Neural cell (in vitro differentiated cells): ENCODE data around the gene KRT15. TPM values are rescaled to one million over a fixed set of nuclear protein-coding genes. Genes with fewer than 3 reads are reported as not detected.

Source experiments
- H2AFZ ChIP-seq: fragments of 200-600, 300-800 bp; sonication (generic), shearing (Covaris generic); 2 replicates; pipeline ENCODE4 v1.6.0; 2014; ENCODE audit warnings: low read depth, mild to moderate bottlenecking, antibody characterized with exemption, low read length, moderate library complexity
- H3F3A ChIP-seq: fragments of 200-600 bp; shearing (Covaris generic); 2 replicates; pipeline ENCODE4 v1.6.1; 2016; ENCODE audit warnings: mild to moderate bottlenecking, moderate library complexity, mixed read lengths, antibody characterized with exemption, low read length; ENCODE audit not compliant: insufficient read depth, poor library complexity, severe bottlenecking
- H3K27ac ChIP-seq: fragments of 200-600, 300-800 bp; sonication (generic), shearing (Covaris generic); 2 replicates; pipeline ENCODE4 v1.5.1; 2014; ENCODE audit warnings: mild to moderate bottlenecking, low read length, moderate library complexity
- H3K27me3 ChIP-seq: fragments of 300-800, 200-600 bp; sonication (generic), shearing (Covaris generic); 2 replicates; pipeline ENCODE4 v1.6.0; 2014; ENCODE audit warnings: mild to moderate bottlenecking, low read depth, low read length, moderate library complexity; ENCODE audit not compliant: insufficient read depth
- H3K36me3 ChIP-seq: fragments of 300-800, 200-600 bp; sonication (generic), shearing (Covaris generic); 2 replicates; pipeline ENCODE4 v1.5.1; 2014; ENCODE audit warnings: mild to moderate bottlenecking, antibody characterized with exemption, low read length, moderate library complexity; ENCODE audit not compliant: insufficient read depth
- H3K4me2 ChIP-seq: fragments of 300-800, 200-600 bp; sonication (generic), shearing (Covaris generic); 2 replicates; pipeline ENCODE4 v1.6.0; 2014; ENCODE audit warnings: mild to moderate bottlenecking, low read length
- H3K4me3 ChIP-seq: fragments of 300-800, 200-600 bp; sonication (generic), shearing (Covaris generic); 2 replicates; pipeline ENCODE4 v1.5.1; 2014; ENCODE audit warnings: mild to moderate bottlenecking, low read length, moderate library complexity
- H3K79me2 ChIP-seq: fragments of 200-600 bp; shearing (Covaris generic); replicated peaks from 2 replicates; pipeline ENCODE4 v1.6.0; 2014; ENCODE audit warnings: mild to moderate bottlenecking, low read length, moderate library complexity; ENCODE audit not compliant: insufficient read depth
- H3K9ac ChIP-seq: fragments of 300-800, 200-600 bp; sonication (generic), shearing (Covaris generic); 2 replicates; pipeline ENCODE4 v1.6.1; 2016; ENCODE audit warnings: mild to moderate bottlenecking, low read length, mixed read lengths
- H3K9me2 ChIP-seq: fragments of 200-600 bp; shearing (Covaris generic); 2 replicates; pipeline ENCODE4 v1.6.1; 2016; ENCODE audit warnings: mild to moderate bottlenecking, low read length, mixed read lengths; ENCODE audit not compliant: insufficient read depth
- H3K9me3 ChIP-seq: fragments of 200-600, 300-800 bp; sonication (generic), shearing (Covaris generic); 2 replicates; pipeline ENCODE4 v1.6.1; 2016; ENCODE audit warnings: mild to moderate bottlenecking, mixed run types, low read length, moderate library complexity, mixed read lengths
- H4K20me1 ChIP-seq: fragments of 200-600 bp; shearing (Covaris generic); 2 replicates; pipeline ENCODE4 v1.6.1; 2016; ENCODE audit warnings: mild to moderate bottlenecking, mixed run types; ENCODE audit not compliant: insufficient read depth
- EP300 ChIP-seq: fragments of 450-650 bp; conservative IDR thresholded peaks from 2 replicates; pipeline ENCODE4 v1.6.1; 2014; ENCODE audit warnings: antibody characterized with exemption, mild to moderate bottlenecking, moderate library complexity; ENCODE audit not compliant: poor library complexity, severe bottlenecking
- EZH2 ChIP-seq: fragments of 200-600, 300-800 bp; shearing (Covaris generic), sonication (generic); IDR thresholded peaks from 2 replicates; pipeline ENCODE4 v1.6.1; 2014; ENCODE audit warnings: antibody characterized with exemption, low read length, borderline replicate concordance, mild to moderate bottlenecking; ENCODE audit not compliant: insufficient read depth, poor library complexity, severe bottlenecking
- MXI1 ChIP-seq: fragments of 450-650 bp; conservative IDR thresholded peaks from 2 replicates; pipeline ENCODE4 v1.6.1; 2014; ENCODE audit warnings: antibody characterized with exemption, mild to moderate bottlenecking; ENCODE audit not compliant: poor library complexity, severe bottlenecking
- POLR2AphosphoS5 ChIP-seq: IDR thresholded peaks from 2 replicates; pipeline ENCODE4 v1.6.1; 2012
- RAD21 ChIP-seq: fragments of 450-650 bp; conservative IDR thresholded peaks from 2 replicates; pipeline ENCODE4 v1.6.1; 2014; ENCODE audit warnings: antibody characterized with exemption, mild to moderate bottlenecking, moderate library complexity
- REST ChIP-seq: IDR thresholded peaks from 2 replicates; pipeline ENCODE4 v1.6.1; 2012; ENCODE audit warnings: borderline replicate concordance
- SMC3 ChIP-seq: fragments of 450-650 bp; conservative IDR thresholded peaks from 2 replicates; pipeline ENCODE4 v1.6.1; 2014; ENCODE audit warnings: antibody characterized with exemption, mild to moderate bottlenecking, moderate library complexity; ENCODE audit not compliant: poor library complexity
- TAF1 ChIP-seq: IDR thresholded peaks from 2 replicates; pipeline ENCODE4 v1.6.1; 2012; ENCODE audit warnings: low read depth
- polyA plus RNA-seq: library from polyadenylated mRNA; depleted of rRNA; stranded (reverse); fragments of >200 nt; gene quantifications from 2 replicates; pipeline ENCODE4 v1.2.3, GENCODE V29; 2014
- TF ChIP-seq, protein P1 (sequence below): fragments of 450-650 bp; IDR thresholded peaks from 2 replicates; pipeline ENCODE4 v1.5.1; 2014; ENCODE audit warnings: antibody characterized with exemption, mild to moderate bottlenecking, moderate library complexity; ENCODE audit not compliant: poor library complexity, severe bottlenecking

KRT15 gene
- polyA plus RNA-seq, 1 donor from 2014 or later: 0.09 TPM

GRCh38 chr17:41475421-41475820, 43.3 kb downstream of the KRT15 start:
- TF ChIP-seq REST: no peak
- no peak for TF ChIP-seq POLR2AphosphoS5
- no peak for TF ChIP-seq SMC3
- no peak for TF ChIP-seq TAF1
- TF ChIP-seq EP300: no peak
- TF ChIP-seq RAD21: no peak
- no peak for TF ChIP-seq EZH2
- no peak for TF ChIP-seq MXI1
- TF ChIP-seq, protein P1, sequence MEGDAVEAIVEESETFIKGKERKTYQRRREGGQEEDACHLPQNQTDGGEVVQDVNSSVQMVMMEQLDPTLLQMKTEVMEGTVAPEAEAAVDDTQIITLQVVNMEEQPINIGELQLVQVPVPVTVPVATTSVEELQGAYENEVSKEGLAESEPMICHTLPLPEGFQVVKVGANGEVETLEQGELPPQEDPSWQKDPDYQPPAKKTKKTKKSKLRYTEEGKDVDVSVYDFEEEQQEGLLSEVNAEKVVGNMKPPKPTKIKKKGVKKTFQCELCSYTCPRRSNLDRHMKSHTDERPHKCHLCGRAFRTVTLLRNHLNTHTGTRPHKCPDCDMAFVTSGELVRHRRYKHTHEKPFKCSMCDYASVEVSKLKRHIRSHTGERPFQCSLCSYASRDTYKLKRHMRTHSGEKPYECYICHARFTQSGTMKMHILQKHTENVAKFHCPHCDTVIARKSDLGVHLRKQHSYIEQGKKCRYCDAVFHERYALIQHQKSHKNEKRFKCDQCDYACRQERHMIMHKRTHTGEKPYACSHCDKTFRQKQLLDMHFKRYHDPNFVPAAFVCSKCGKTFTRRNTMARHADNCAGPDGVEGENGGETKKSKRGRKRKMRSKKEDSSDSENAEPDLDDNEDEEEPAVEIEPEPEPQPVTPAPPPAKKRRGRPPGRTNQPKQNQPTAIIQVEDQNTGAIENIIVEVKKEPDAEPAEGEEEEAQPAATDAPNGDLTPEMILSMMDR: no peak
- H3K79me2 ChIP-seq: no peaks in the 10 kb centered on the region
- no peaks in the 10 kb centered on the region for H4K20me1 ChIP-seq
- no peaks in the 10 kb centered on the region for H3K36me3 ChIP-seq
- no peak overlapping the region for H3K4me2 ChIP-seq
- H3K9me2 ChIP-seq: no peaks in the 10 kb centered on the region
- no peak overlapping the region for H2AFZ ChIP-seq
- no peaks in the 10 kb centered on the region for H3K9me3 ChIP-seq
- H3K9ac ChIP-seq: no peak overlapping the region
- H3F3A ChIP-seq: no peaks in the 10 kb centered on the region
- H3K27me3 ChIP-seq: no peaks in the 10 kb centered on the region
- H3K27ac ChIP-seq: no peak overlapping the region
- H3K4me3 ChIP-seq: no peak overlapping the region

GRCh38 chr17:41474863-41475262, 43.8 kb downstream of the KRT15 start:
- no peak for TF ChIP-seq POLR2AphosphoS5
- TF ChIP-seq MXI1: no peak
- no peak for TF ChIP-seq REST
- TF ChIP-seq EZH2: no peak
- Histone ChIP-seq H2AFZ (no peak overlapping the region), H3K79me2 (no peaks in the 10 kb centered on the region), H3K9me3 (no peaks in the 10 kb centered on the region), H3K27ac (no peak overlapping the region), H4K20me1 (no peaks in the 10 kb centered on the region), H3K36me3 (no peaks in the 10 kb centered on the region), H3K9me2 (no peaks in the 10 kb centered on the region), H3K4me3 (no peak overlapping the region), H3K4me2 (no peak overlapping the region), H3K27me3 (no peaks in the 10 kb centered on the region), H3K9ac (no peak overlapping the region), H3F3A (no peaks in the 10 kb centered on the region)
